HepG2 (cell line): ENCODE measurements around the gene GRK6. TPM values are rescaled to one million over a fixed set of nuclear protein-coding genes. Genes with fewer than 3 reads are reported as not detected.

Source experiments
- ATAC-seq: fragments of 200-7000 bp; cut with Tn5 transposase; 3 replicates; pipeline ENCODE4 v1.9.1; 2020; ENCODE audit warnings: mild to moderate bottlenecking, moderate library complexity
- BruUV-seq: library from RNA; stranded (reverse); fragments of 400-500 nt; replicated peaks from 2 replicates; lab custom pipeline; 2021; lab: Mats Ljungman, UMichigan
- CTCF ChIA-PET: fragments of 300-600 bp; formaldehyde crosslinking; extraction: SDS; loops from one replicate; lab custom pipeline; 2021; ENCODE audit warnings: low total read pairs, inconsistent platforms, low intra/inter-chr PET ratio; lab: Yijun Ruan, JAX
- POLR2A ChIA-PET: fragments of 350-600 bp; sonication (Branson Sonifier 250); formaldehyde crosslinking; loops from one replicate; lab custom pipeline; 2020; ENCODE audit warnings: antibody characterized with exemption, inconsistent platforms; lab: Yijun Ruan, JAX
- DNase-seq: peaks from one replicate; pipeline ENCODE4 v3.0.0-alpha.2; 2015; ENCODE audit warnings: low spot score
- FAIRE-seq: peaks from 3 replicates; lab custom pipeline; 2011; peaks lifted over from hg19 to GRCh38; lab: Jason Lieb, UNC
- H2AFZ ChIP-seq: one replicate; pipeline ENCODE4 v1.6.1; 2011; ENCODE audit warnings: low read length, inconsistent platforms
- H3K27ac ChIP-seq: fragments of 300-600 bp; 3 replicates; pipeline ENCODE4 v1.8.0; 2011; ENCODE audit warnings: mixed run types, mild to moderate bottlenecking, mixed read lengths, low read length, inconsistent platforms; ENCODE audit not compliant: insufficient read depth; ENCODE audit errors: extremely low read length
- H3K27me3 ChIP-seq, 2 experiments: fragments of 200-600 bp in 1 of 2; 2 replicates in 1 of 2; 3 replicates in 1 of 2; pipeline versions ENCODE4 v1.6.0 to v1.8.0; 2011; ENCODE audit warnings: low read length in 2 of 2, mild to moderate bottlenecking in 2 of 2, moderate library complexity in 2 of 2, inconsistent platforms in 1 of 2; ENCODE audit not compliant: insufficient read depth in 2 of 2, control insufficient read depth in 1 of 2
- H3K36me3 ChIP-seq, 2 experiments: fragments of 200-600 bp in 1 of 2; replicated peaks in 1 of 2; 2 replicates in 1 of 2; 3 replicates in 1 of 2; pipeline versions ENCODE4 v1.5.1 to v1.8.0; 2011; ENCODE audit warnings: low read length in 2 of 2, inconsistent platforms in 1 of 2; ENCODE audit not compliant: insufficient read depth in 2 of 2, control insufficient read depth in 1 of 2
- H3K4me1 ChIP-seq: 2 replicates; pipeline ENCODE4 v1.5.1; 2012; ENCODE audit warnings: low read length, inconsistent platforms; ENCODE audit not compliant: insufficient read depth
- H3K4me2 ChIP-seq: 2 replicates; pipeline ENCODE4 v1.6.0; 2011; ENCODE audit warnings: low read depth, low read length, inconsistent platforms
- H3K4me3 ChIP-seq, 3 experiments: fragments of 200-600 bp in 1 of 3; sonication (generic), shearing (Covaris generic) in 1 of 3; replicated peaks in 1 of 3; 2 replicates each; pipeline ENCODE4 v1.5.1; 2011 to 2016; ENCODE audit warnings: low read length in 3 of 3, inconsistent platforms in 2 of 3, low read depth in 2 of 3, mild to moderate bottlenecking in 2 of 3, control low read depth in 1 of 3, mixed read lengths in 1 of 3; ENCODE audit not compliant: insufficient read depth in 1 of 3
- H3K79me2 ChIP-seq: one replicate; pipeline ENCODE4 v1.6.1; 2011; ENCODE audit warnings: low read length, inconsistent platforms; ENCODE audit not compliant: insufficient read depth
- H3K9ac ChIP-seq: 2 replicates; pipeline ENCODE4 v1.6.0; 2011; ENCODE audit warnings: mild to moderate bottlenecking, low read depth, low read length, inconsistent platforms; ENCODE audit not compliant: insufficient read depth
- H3K9me3 ChIP-seq: 2 replicates; pipeline ENCODE4 v1.5.1; 2012; ENCODE audit warnings: mild to moderate bottlenecking, low read length
- H4K20me1 ChIP-seq: 2 replicates; pipeline ENCODE4 v1.6.0; 2011; ENCODE audit warnings: inconsistent platforms, mild to moderate bottlenecking, low read length, moderate library complexity; ENCODE audit not compliant: insufficient read depth
- AGO1 ChIP-seq: fragments of 200-400 bp; formaldehyde crosslinking; IDR thresholded peaks from 2 replicates; pipeline ENCODE4 v1.6.1; 2017; ENCODE audit warnings: mild to moderate bottlenecking, low read depth, low read length, moderate library complexity; ENCODE audit not compliant: poor library complexity, severe bottlenecking
- AGO2 ChIP-seq: fragments of 200-400 bp; formaldehyde crosslinking; optimal IDR thresholded peaks from 2 replicates; pipeline ENCODE3; 2017; ENCODE audit warnings: mild to moderate bottlenecking, low read depth, low read length, moderate library complexity
- ATF7 ChIP-seq, 2 experiments: fragments of 450-650 bp in 1 of 2; sonication (generic) in 1 of 2; formaldehyde crosslinking in 1 of 2; IDR thresholded peaks; 2 replicates each; pipeline versions ENCODE4 v1.4.0 to v1.6.1; 2016 to 2020; ENCODE audit warnings: antibody characterized with exemption in 1 of 2, mild to moderate bottlenecking in 1 of 2, missing genetic modification reagents in 1 of 2
- DPF2 ChIP-seq: sonication (generic); formaldehyde crosslinking; IDR thresholded peaks from 2 replicates; pipeline ENCODE4 v1.4.0; 2020; ENCODE audit warnings: mild to moderate bottlenecking, low read depth, missing genetic modification reagents, borderline replicate concordance
- FOXK1 ChIP-seq: sonication (generic); formaldehyde crosslinking; IDR thresholded peaks from 2 replicates; pipeline ENCODE4 v1.4.0; 2020; ENCODE audit warnings: low read depth, missing genetic modification reagents, borderline replicate concordance
- HHEX ChIP-seq: IDR thresholded peaks from 2 replicates; pipeline ENCODE4 v1.6.1; 2016; ENCODE audit warnings: control low read depth
- HNRNPUL1 ChIP-seq: fragments of 200-400 bp; formaldehyde crosslinking; IDR thresholded peaks from 2 replicates; pipeline ENCODE4 v1.6.1; 2017; ENCODE audit warnings: low read depth, mild to moderate bottlenecking, low read length, moderate library complexity
- MAF1 ChIP-seq: sonication (generic); formaldehyde crosslinking; IDR thresholded peaks from 2 replicates; pipeline ENCODE4 v1.5.0; 2020; ENCODE audit warnings: missing genetic modification reagents, borderline replicate concordance
- MTERF4 ChIP-seq: sonication (generic); formaldehyde crosslinking; IDR thresholded peaks from 2 replicates; pipeline ENCODE4 v1.8.0; 2023; ENCODE audit warnings: mild to moderate bottlenecking, missing genetic modification reagents
- POLR2G ChIP-seq: fragments of 200-400 bp; formaldehyde crosslinking; IDR thresholded peaks from 2 replicates; pipeline ENCODE4 v1.6.1; 2018; ENCODE audit warnings: mild to moderate bottlenecking, low read depth, low read length, moderate library complexity
- RBM22 ChIP-seq: fragments of 200-400 bp; formaldehyde crosslinking; optimal IDR thresholded peaks from 2 replicates; pipeline ENCODE3; 2017; ENCODE audit warnings: mild to moderate bottlenecking, low read length, moderate library complexity
- SIN3A ChIP-seq: IDR thresholded peaks from 2 replicates; pipeline ENCODE4 v1.6.1; 2011; ENCODE audit warnings: low read depth, mild to moderate bottlenecking, control low read depth, low read length, borderline replicate concordance
- TBX2 ChIP-seq: sonication (generic); formaldehyde crosslinking; IDR thresholded peaks from 2 replicates; pipeline ENCODE4 v1.5.0; 2020; ENCODE audit warnings: missing genetic modification reagents, mild to moderate bottlenecking, borderline replicate concordance
- TFAP4 ChIP-seq: sonication (generic); IDR thresholded peaks from 2 replicates; pipeline ENCODE4 v1.6.1; 2016; ENCODE audit warnings: low read depth, borderline replicate concordance
- ZMYM3 ChIP-seq: sonication (generic); formaldehyde crosslinking; IDR thresholded peaks from 2 replicates; pipeline ENCODE4 v1.5.1; 2020; ENCODE audit warnings: mild to moderate bottlenecking, missing genetic modification reagents
- ZNF256 ChIP-seq: sonication (generic); formaldehyde crosslinking; conservative IDR thresholded peaks from 2 replicates; pipeline ENCODE4 v1.4.0; 2020; ENCODE audit warnings: missing genetic modification reagents
- ZNF543 ChIP-seq: sonication (generic); formaldehyde crosslinking; IDR thresholded peaks from 2 replicates; pipeline ENCODE4 v1.4.0; 2020; ENCODE audit warnings: mild to moderate bottlenecking, missing genetic modification reagents
- WGBS: methylation state at CpG from one replicate; pipeline ENCODE4 v1.1.6; 2017; ENCODE audit warnings: low lambda C conversion rate; 5-methylcytosine and 5-hydroxymethylcytosine counted together
- in situ Hi-C: cut with HindIII; loops from 2 replicates; pipeline ENCODE4 v1.10.0; 2017; ENCODE audit warnings: low pct_unique_long_range_greater_than_20kb; ENCODE audit not compliant: extremely low pct_ligation_motif_present
- intact Hi-C: fragments of 100-400 bp; cut with micrococcal nuclease; formaldehyde crosslinking; loops from one replicate; pipeline ENCODE4 v1.10.0; 2022; ENCODE audit not compliant: unreplicated experiment
- polyA plus RNA-seq, 8 experiments: library from polyadenylated mRNA; depleted of rRNA in 3 of 8; stranded (reverse) in 7 of 8; unstranded in 1 of 8; fragments of >200 nt; fragmentation: Illumina TruSeq in 4 of 8; extraction: Trizol in 4 of 8; gene quantifications; 2 replicates each; pipeline versions ENCODE4 v1.2.1 to v1.2.3, GENCODE V29; 2011 to 2016; ENCODE audit warnings: low read depth in 4 of 8, missing spikeins in 1 of 8, mixed read lengths in 1 of 8; ENCODE audit not compliant: insufficient read depth in 1 of 8
- total RNA-seq, 5 experiments: library from RNA; depleted of rRNA; stranded (reverse); fragments of >200 nt; fragmentation: Illumina TruSeq; extraction: Trizol; gene quantifications; 2 replicates each; pipeline ENCODE4 v1.2.3, GENCODE V29; 2016; ENCODE audit warnings: low read depth in 1 of 5
- TF ChIP-seq, protein P1 (sequence below): IDR thresholded peaks from 2 replicates; pipeline ENCODE4 v1.6.1; 2016; ENCODE audit warnings: mild to moderate bottlenecking

Gene GRK6
- total and polyA plus RNA-seq, 2 of the 13 experiments (the other 11 are each of a cell fraction or from before 2014, with no cell fraction given), result 13.2 to 19.9 TPM

DNA sequence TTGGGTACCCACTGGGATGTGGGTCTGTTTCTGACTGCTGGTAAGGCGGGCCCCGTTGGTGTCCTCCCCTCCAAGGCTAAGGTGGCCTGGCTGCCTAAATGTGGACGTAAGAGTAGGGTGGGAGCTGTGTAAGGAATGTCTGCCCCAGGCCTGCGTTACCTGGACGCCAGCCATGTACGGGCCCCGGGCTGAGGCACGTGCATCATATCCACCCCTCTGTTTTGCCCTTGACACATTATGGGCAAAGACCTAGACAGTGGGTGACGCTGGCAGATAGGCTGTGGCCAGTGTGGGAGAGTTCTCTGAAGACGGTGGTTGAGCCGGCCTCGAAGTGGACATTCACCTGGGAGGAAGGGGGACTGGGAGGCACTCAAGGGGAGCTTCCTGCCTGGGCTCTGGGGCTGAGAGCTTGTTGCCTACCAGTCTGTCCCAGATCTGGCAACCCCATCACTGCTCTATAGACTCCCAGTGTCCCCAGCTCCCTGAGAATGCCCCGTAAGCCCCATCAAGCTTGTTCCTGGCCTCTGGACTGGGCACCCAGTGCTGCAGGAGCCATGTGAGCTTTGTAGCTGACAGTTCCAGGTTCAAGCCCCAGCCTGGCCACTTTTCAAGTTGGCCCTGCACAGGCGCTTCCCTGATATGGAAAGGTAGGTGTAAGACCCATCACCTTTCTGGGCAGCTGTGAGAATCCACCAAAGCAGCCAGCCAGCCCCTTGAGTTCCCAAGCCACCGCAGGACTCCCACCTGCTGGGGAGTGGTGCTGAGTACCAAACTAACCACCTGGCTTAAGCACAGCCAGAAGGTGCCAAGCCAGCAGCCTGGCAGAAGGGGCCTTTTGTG, 16.9 kb downstream of the GRK6 start:
- Histone ChIP-seq H3K79me2 (no peaks in the 10 kb centered on the region), H3K4me1 (peaks cover 31% of the 10 kb centered on the region), H3K27me3 (no peaks in the 10 kb centered on the region), H3K27ac (no peak overlapping the region), H2AFZ (no peak overlapping the region), H4K20me1 (peaks cover 2% of the 10 kb centered on the region; the same call in 1 of the 2 replicates), H3K4me3 (no peak overlapping the region), H3K9ac (no peak overlapping the region), H3K4me2 (no peak overlapping the region), H3K36me3 (peaks cover 0 to 13% of the 10 kb centered on the region in 2 experiments; a peak in 2 of 5 replicates), H3K9me3 (no peaks in the 10 kb centered on the region)
- intact Hi-C loops, result no loop called here
- ChIA-PET CTCF (no interaction called here), POLR2A (interaction anchor here (1.5 to 3.3 kb wide), 3 partner anchors 12 to 16 kb away, joined by 4 to 19 read pairs (median 8); partner anchors contain the start of gene GRK6)
- no peak for ATAC-seq
- in situ Hi-C loops, result no loop called here
- BruUV-seq, result no TSS peak
- FAIRE-seq, result no peak
- WGBS, result 100% methylated on average over 8 of the region's 15 CpGs
- no peak for DNase-seq
- TF ChIP-seq HHEX (CRISPR knock-in tag) (no peak), MTERF4 (CRISPR knock-in tag) (no peak), TBX2 (CRISPR knock-in tag) (no peak), MAF1 (CRISPR knock-in tag) (no peak), SIN3A (no peak), HNRNPUL1 (no peak), AGO1 (peak; percentile 5), POLR2G (peak; percentile 29), RBM22 (peak; percentile 30), FOXK1 (CRISPR knock-in tag) (no peak), ZNF256 (CRISPR knock-in tag) (no peak), ZNF543 (no peak), ATF7 (IDR thresholded peaks at IDR 0.05) (no peak), ATF7 (CRISPR knock-in tag; IDR thresholded peaks at IDR 0.05) (no peak), AGO2 (peak; percentile 37), TFAP4 (no peak), ZMYM3 (CRISPR knock-in tag) (no peak), DPF2 (CRISPR knock-in tag) (no peak)
- TF ChIP-seq, protein P1, sequence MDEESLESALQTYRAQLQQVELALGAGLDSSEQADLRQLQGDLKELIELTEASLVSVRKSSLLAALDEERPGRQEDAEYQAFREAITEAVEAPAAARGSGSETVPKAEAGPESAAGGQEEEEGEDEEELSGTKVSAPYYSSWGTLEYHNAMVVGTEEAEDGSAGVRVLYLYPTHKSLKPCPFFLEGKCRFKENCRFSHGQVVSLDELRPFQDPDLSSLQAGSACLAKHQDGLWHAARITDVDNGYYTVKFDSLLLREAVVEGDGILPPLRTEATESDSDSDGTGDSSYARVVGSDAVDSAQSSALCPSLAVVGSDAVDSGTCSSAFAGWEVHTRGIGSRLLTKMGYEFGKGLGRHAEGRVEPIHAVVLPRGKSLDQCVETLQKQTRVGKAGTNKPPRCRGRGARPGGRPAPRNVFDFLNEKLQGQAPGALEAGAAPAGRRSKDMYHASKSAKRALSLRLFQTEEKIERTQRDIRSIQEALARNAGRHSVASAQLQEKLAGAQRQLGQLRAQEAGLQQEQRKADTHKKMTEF (CRISPR knock-in tag), result no peak
